GM15510 (cell line): ENCODE measurements around the gene SS18L1.

Experiments used
- POLR2A ChIP-seq: IDR thresholded peaks from 3 replicates; pipeline ENCODE4 v1.6.1; 2011; ENCODE audit warnings: borderline replicate concordance; ENCODE audit not compliant: insufficient read length; ENCODE audit errors: extremely low read depth

The SS18L1 gene

GRCh38 chr20:62141397-62142251 lies 1.9 kb upstream of the SS18L1 start:
- no peak for TF ChIP-seq POLR2A

GRCh38 chr20:62142252-62143080 lies 1.1 kb upstream of the SS18L1 start:
- no peak for TF ChIP-seq POLR2A

- TF ChIP-seq POLR2A, result no peak
Measured at GRCh38 chr20:62143957-62144825, 622 bp downstream of the SS18L1 start.

- TF ChIP-seq POLR2A, result no peak
Measured at GRCh38 chr20:62145688-62146018, 2.1 kb downstream of the SS18L1 start.

GRCh38 chr20:62146019-62146755 lies 2.6 kb downstream of the SS18L1 start:
- TF ChIP-seq POLR2A, result no peak

- no peak for TF ChIP-seq POLR2A
Measured at GRCh38 chr20:62147125-62147524, 3.6 kb downstream of the SS18L1 start.

GRCh38 chr20:62147528-62147927 lies 4.0 kb downstream of the SS18L1 start:
- TF ChIP-seq POLR2A, result no peak

- TF ChIP-seq POLR2A, result no peak
Measured at GRCh38 chr20:62148908-62149314, 5.3 kb downstream of the SS18L1 start.

- TF ChIP-seq POLR2A, result no peak
Measured at GRCh38 chr20:62149532-62150309, 6.2 kb downstream of the SS18L1 start.

- no peak for TF ChIP-seq POLR2A
Measured at GRCh38 chr20:62150310-62150575, 6.7 kb downstream of the SS18L1 start.

- TF ChIP-seq POLR2A, result no peak
Measured at GRCh38 chr20:62151225-62151624, 7.7 kb downstream of the SS18L1 start.

- TF ChIP-seq POLR2A, result no peak
Measured at GRCh38 chr20:62151835-62152364, 8.3 kb downstream of the SS18L1 start.

GRCh38 chr20:62155428-62156253 lies 12.1 kb downstream of the SS18L1 start:
- TF ChIP-seq POLR2A, result no peak

- no peak for TF ChIP-seq POLR2A
Measured at GRCh38 chr20:62156254-62156556, 12.6 kb downstream of the SS18L1 start.
